ENCODE results near the gene KCNMA1.

KCNMA1 gene

DNA sequence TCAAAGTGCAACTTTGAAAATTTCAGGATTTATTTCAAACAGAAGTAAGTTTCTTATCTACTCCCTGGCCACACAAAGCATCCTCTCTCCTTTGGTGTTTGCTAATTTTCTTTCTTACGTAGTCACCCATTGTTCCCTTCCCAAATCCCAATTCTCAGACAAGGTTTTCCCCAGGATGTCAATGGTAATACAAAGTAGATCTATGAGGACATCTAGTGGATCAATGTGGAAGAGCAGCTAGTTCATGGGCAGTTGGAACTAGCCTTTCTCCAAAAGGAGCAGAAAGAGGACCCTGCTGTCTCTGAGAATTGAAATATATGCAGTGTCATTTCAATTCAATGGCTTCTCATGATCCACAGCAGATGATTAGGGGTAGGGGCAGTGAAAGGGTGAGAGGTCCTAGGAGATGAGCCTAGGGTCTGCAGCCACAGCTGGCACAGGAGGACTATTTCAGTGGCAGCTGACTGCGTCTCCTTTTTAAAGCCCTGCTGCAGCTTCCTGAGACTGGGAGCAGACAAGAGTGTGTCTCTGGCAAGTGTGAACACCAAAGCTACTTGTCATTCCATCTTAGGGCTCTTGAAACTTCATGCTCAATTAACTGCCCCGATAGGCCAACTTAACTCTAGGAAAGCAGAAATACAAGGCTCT lies 632.6 kb downstream of the KCNMA1 start:
- no peak overlapping the region for H3K4me3 ChIP-seq (ENCODE audit: low read depth, low read length)
- DNase-seq (ENCODE audit: low read depth) = peak; percentile 39
- no peak for TF ChIP-seq MYC (IDR thresholded peaks at IDR 0.05; ENCODE audit: low read depth, low read length)
- TF ChIP-seq, protein P1, sequence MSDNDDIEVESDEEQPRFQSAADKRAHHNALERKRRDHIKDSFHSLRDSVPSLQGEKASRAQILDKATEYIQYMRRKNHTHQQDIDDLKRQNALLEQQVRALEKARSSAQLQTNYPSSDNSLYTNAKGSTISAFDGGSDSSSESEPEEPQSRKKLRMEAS (IDR thresholded peaks at IDR 0.05; ENCODE audit: low read depth, low read length) = no peak
- TF ChIP-seq, protein P2, sequence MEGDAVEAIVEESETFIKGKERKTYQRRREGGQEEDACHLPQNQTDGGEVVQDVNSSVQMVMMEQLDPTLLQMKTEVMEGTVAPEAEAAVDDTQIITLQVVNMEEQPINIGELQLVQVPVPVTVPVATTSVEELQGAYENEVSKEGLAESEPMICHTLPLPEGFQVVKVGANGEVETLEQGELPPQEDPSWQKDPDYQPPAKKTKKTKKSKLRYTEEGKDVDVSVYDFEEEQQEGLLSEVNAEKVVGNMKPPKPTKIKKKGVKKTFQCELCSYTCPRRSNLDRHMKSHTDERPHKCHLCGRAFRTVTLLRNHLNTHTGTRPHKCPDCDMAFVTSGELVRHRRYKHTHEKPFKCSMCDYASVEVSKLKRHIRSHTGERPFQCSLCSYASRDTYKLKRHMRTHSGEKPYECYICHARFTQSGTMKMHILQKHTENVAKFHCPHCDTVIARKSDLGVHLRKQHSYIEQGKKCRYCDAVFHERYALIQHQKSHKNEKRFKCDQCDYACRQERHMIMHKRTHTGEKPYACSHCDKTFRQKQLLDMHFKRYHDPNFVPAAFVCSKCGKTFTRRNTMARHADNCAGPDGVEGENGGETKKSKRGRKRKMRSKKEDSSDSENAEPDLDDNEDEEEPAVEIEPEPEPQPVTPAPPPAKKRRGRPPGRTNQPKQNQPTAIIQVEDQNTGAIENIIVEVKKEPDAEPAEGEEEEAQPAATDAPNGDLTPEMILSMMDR (IDR thresholded peaks at IDR 0.05; ENCODE audit: low read depth, low read length) = peak; percentile 69

DNA sequence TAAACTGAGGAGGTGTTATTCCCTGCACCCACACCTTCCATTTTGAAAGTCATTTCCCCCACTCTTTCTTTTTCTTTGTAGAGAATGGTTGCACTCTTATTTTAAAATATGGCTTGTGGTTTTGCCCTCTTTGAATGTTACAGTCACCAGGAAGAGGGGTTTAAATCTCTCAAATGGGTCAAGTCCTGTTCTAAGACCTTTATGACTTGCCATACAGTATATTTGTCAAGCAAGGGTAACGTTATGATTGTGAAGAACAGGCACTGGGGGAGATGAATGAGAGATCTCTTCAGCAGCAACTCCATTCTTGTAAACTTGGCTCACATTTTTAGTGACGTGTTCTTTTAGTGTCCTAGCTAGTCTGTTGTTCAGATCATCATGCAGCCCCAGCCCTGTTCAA lies 634.7 kb downstream of the KCNMA1 start:
- DNase-seq (ENCODE audit: low read depth) = no peak
- H3K4me3 ChIP-seq (ENCODE audit: low read depth, low read length) = no peak overlapping the region
- TF ChIP-seq, protein P1 (IDR thresholded peaks at IDR 0.05; ENCODE audit: low read depth, low read length) = no peak
- TF ChIP-seq, protein P2 (IDR thresholded peaks at IDR 0.05; ENCODE audit: low read depth, low read length) = no peak

DNA sequence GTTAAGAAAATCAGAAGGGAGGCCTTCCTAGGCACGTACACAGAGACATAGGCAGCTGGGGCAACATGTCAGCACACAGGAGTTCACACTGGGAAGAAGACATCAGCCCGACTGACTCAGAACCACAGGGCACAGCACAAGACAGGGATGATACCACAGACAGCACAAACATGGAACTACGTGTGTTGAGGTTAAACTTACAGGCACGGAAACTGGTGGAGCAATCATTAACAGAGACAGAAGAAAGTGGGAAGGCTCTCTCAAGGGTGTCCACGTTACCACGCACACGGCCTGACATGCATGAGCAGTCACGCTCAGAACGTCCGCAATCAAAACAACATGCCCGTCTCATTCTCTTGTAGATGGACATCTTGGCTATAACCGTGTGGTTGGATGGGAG lies 636.4 kb downstream of the KCNMA1 start:
- TF ChIP-seq, protein P2 (IDR thresholded peaks at IDR 0.05; ENCODE audit: low read depth, low read length) = no peak
- TF ChIP-seq MYC (IDR thresholded peaks at IDR 0.05; ENCODE audit: low read depth, low read length) (no peak), POLR2A (IDR thresholded peaks at IDR 0.05; ENCODE audit: extremely low read depth, insufficient read length) (no peak)
- TF ChIP-seq, protein P1 (IDR thresholded peaks at IDR 0.05; ENCODE audit: low read depth, low read length) = no peak
- DNase-seq (ENCODE audit: low read depth) = no peak
- H3K4me3 ChIP-seq (ENCODE audit: low read depth, low read length) = no peak overlapping the region

DNA sequence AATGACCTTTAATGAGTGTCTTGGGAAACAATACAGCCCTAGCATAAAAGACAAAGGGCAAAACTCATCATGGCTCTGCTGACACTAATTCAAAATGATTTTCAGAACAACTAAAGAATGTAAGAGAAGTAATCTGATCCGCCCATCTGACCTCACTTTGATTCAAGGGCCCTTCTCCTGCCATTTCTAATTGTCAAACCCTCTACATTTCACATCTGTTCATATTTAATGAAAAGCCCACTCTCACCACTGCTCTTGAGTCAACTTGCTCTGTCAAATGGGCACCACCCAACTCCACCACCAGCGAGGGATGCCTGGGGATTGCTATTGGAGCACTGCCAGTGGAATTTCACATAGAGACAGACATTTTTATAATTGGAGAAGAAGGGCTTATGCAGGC lies 639.2 kb downstream of the KCNMA1 start:
- no peak overlapping the region for H3K4me3 ChIP-seq (ENCODE audit: low read depth, low read length)
- TF ChIP-seq, protein P1 (IDR thresholded peaks at IDR 0.05; ENCODE audit: low read depth, low read length) = no peak
- TF ChIP-seq, protein P2 (IDR thresholded peaks at IDR 0.05; ENCODE audit: low read depth, low read length) = no peak
- TF ChIP-seq MYC (IDR thresholded peaks at IDR 0.05; ENCODE audit: low read depth, low read length) = no peak
- no peak for TF ChIP-seq POLR2A (IDR thresholded peaks at IDR 0.05; ENCODE audit: extremely low read depth, insufficient read length)
- no peak for DNase-seq (ENCODE audit: low read depth)

DNA sequence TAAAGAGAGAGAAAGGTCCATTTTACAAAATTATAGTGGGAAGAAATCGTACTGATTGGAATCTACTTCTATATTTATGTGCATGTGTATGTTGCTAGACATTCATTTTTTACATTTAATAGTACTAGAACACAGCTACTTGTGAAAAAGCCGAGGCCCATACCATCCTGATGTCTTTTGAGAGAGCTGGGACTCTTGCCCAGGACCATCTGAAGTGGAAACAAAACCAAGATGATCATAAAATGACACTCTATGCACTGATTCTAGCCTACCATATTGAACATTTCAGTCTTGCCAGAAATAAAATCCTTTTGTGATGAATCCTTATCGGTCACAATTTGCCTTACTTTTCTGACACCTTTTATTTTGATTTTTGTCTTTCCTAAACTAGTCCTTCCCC lies 640.0 kb downstream of the KCNMA1 start:
- TF ChIP-seq, protein P2 (IDR thresholded peaks at IDR 0.05; ENCODE audit: low read depth, low read length) = no peak
- TF ChIP-seq POLR2A (IDR thresholded peaks at IDR 0.05; ENCODE audit: extremely low read depth, insufficient read length) = no peak
- TF ChIP-seq, protein P1 (IDR thresholded peaks at IDR 0.05; ENCODE audit: low read depth, low read length) = no peak
- TF ChIP-seq MYC (IDR thresholded peaks at IDR 0.05; ENCODE audit: low read depth, low read length) = no peak
- no peak for DNase-seq (ENCODE audit: low read depth)
- H3K4me3 ChIP-seq (ENCODE audit: low read depth, low read length) = no peak overlapping the region

Measured in NB4 (cell line).